HUES6 (cell line): ENCODE results near the gene PCNT.

ENCODE experiments used
- H3K27ac ChIP-seq: 2 replicates; pipeline ENCODE4 v1.7.0; 2013; ENCODE audit warnings: low read depth, mild to moderate bottlenecking, low read length, inconsistent platforms
- H3K27me3 ChIP-seq: 2 replicates; pipeline ENCODE4 v1.6.1; 2013; ENCODE audit warnings: low read length; ENCODE audit not compliant: control insufficient read depth, insufficient read depth
- H3K36me3 ChIP-seq: 2 replicates; pipeline ENCODE4 v1.6.1; 2013; ENCODE audit warnings: low read length; ENCODE audit not compliant: control insufficient read depth, insufficient read depth
- H3K4me1 ChIP-seq: 2 replicates; pipeline ENCODE4 v1.6.1; 2013; ENCODE audit warnings: low read length; ENCODE audit not compliant: control insufficient read depth, insufficient read depth
- H3K4me3 ChIP-seq: 2 replicates; pipeline ENCODE4 v1.5.1; 2013; ENCODE audit warnings: low read depth, low read length
- H3K9ac ChIP-seq: one replicate; pipeline ENCODE4 v1.6.1; 2013; ENCODE audit warnings: mild to moderate bottlenecking, low read length
- H3K9me3 ChIP-seq: 2 replicates; pipeline ENCODE4 v1.6.1; 2013; ENCODE audit warnings: low read depth, low read length; ENCODE audit not compliant: control insufficient read depth, insufficient read depth

Gene PCNT

DNA sequence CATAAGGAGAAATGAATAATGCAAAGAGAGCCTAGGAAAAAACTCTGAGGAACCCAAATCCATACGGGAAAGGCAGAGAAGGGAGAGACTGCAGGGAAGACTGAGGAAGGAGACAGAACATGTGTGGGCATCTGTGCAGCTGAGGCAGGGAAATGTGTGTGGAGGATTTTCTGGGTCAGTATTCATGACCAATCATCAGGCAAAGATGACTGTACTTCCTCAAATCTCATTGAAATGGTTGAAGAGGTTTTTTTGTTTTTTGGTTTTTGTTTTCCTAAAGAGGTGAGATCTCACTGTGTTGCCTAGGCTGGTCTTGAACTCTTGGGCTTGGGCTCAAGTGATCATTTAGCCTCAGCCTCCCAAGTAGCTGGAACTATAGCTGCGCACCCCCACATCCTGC lies 150.4 kb downstream of the PCNT start:
- no peaks in the 10 kb centered on the region for H3K4me1 ChIP-seq
- no peaks in the 10 kb centered on the region for H3K9me3 ChIP-seq
- H3K36me3 ChIP-seq: peaks cover 8% of the 10 kb centered on the region
- H3K27ac ChIP-seq: no peak overlapping the region
- H3K4me3 ChIP-seq: no peak overlapping the region
- H3K9ac ChIP-seq: no peak overlapping the region
- H3K27me3 ChIP-seq: no peaks in the 10 kb centered on the region

DNA sequence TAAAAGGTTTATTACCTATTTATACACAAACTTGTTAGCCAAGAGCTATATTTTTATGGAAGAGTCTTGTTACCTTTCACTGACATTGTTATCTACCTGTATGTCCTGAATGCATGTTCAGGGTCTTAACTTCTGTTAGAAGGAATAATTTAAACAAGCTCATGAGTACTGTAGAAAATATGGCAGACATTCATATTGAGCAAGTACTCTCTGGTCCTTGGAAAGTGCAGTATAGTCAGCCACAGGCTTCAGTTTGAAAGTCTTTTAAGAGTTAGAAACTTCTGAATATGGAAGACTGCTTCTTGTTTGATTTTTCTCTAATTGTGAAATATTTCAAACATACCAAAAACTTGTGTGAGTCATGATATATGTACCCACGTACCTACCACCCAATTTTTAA lies 151.3 kb downstream of the PCNT start:
- Histone ChIP-seq H3K9me3 (no peaks in the 10 kb centered on the region), H3K36me3 (peaks cover 4% of the 10 kb centered on the region; the same call in 1 of the 2 replicates), H3K4me1 (no peaks in the 10 kb centered on the region), H3K27ac (no peak overlapping the region), H3K27me3 (no peaks in the 10 kb centered on the region), H3K4me3 (no peak overlapping the region), H3K9ac (no peak overlapping the region)

DNA sequence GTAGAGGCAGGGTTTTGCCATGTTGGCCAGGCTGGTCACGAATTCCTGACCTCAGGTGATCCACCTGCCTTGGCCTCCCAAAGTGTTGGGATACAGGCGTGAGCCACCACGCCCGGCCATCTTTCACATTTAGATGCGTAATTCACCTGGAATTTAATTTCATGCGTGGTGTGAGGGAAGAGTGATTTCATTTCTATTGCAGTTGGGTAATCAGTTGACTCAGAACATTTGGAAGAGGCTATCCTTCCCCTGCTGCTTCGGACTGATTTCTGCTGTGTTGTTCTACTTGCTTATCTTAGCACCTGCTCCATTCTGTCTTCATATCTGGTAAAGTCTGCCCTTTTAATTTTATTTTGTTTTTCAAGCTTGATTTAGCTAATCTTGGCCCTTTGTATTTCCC lies 153.8 kb downstream of the PCNT start:
- Histone ChIP-seq H3K27me3 (no peaks in the 10 kb centered on the region), H3K27ac (no peak overlapping the region)

DNA sequence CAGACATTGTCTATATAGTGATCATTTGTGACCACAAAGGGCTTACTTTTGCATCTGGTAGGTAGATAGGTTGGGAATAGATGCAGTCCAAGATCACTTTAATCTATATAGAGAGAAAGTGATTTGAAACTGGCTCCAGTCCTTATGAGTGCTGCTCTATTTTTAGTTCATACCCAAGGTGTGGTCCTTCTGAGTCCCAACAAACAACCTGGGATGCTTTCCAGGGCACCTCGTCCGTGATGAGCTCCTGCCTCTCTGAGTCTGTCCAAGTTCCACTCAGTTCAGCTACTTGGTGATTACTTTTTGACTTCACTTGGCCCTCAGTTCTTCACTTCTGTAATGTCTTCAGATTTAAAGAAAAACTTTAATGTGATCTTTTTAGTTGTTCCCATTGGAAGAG lies 155.0 kb downstream of the PCNT start:
- Histone ChIP-seq H3K9me3 (no peaks in the 10 kb centered on the region), H3K4me1 (no peaks in the 10 kb centered on the region), H3K36me3 (peaks cover 4% of the 10 kb centered on the region; the same call in 1 of the 2 replicates), H3K27me3 (no peaks in the 10 kb centered on the region), H3K4me3 (no peak overlapping the region), H3K27ac (no peak overlapping the region), H3K9ac (no peak overlapping the region)

More for the DNA sequence above, 153.8 kb downstream of the PCNT start:
- Histone ChIP-seq H3K36me3 (peaks cover 4% of the 10 kb centered on the region; the same call in 1 of the 2 replicates), H3K4me1 (no peaks in the 10 kb centered on the region), H3K4me3 (no peak overlapping the region), H3K9ac (no peak overlapping the region), H3K9me3 (no peaks in the 10 kb centered on the region)

DNA sequence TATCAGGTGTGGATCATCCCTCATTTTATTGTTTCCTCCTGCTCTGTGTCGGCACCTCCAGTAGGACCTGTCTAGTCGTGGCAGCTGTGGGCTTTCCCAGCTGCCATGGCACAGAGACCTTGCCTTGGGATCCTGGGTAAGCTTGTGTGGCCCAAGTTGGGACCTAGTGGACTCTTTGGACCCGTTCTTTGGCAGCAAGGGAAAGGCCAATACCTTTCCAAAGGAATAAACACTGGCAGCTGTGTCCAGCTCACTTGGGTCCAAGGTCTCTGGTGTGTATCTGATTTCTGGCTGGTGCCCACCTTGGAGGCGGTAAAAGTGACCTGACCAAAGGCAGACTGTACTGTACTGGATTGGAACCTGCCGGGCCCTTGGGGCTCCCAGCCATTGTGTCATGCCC lies 156.5 kb downstream of the PCNT start:
- H3K9me3 ChIP-seq: no peaks in the 10 kb centered on the region
- H3K27me3 ChIP-seq: no peaks in the 10 kb centered on the region
- H3K4me3 ChIP-seq: no peak overlapping the region
- H3K27ac ChIP-seq: no peak overlapping the region
- H3K4me1 ChIP-seq: no peaks in the 10 kb centered on the region
- H3K36me3 ChIP-seq: no peaks in the 10 kb centered on the region
- no peak overlapping the region for H3K9ac ChIP-seq

DNA sequence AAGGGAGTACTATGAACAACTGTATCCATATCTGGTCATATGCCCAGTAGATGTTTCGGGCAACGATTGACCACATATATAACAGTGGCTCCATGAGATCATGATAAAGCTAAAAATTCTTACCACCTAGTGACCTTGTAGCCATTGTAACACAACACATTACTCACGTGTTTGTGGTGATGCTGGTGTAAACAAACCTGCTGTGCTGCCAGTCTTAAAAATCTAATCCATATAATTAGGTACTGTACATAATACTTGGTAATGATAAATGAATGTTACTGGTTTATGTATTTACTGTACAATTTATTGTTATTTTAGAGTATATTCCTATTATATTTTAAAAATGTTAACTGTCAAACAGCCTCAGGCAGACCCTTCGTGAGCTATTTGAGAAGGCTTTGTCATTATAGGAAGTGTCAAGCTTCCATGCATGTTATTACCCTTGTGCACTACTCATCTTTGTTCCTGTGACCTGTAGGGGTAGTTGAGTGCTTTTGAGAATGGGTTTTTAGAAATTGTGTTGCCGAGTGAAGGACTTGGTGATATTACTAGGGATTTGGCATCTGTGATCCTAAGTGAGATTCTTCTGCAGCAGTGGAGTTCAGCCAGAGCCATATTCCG lies 158.4 kb downstream of the PCNT start:
- H3K4me3 ChIP-seq: no peak overlapping the region
- no peaks in the 10 kb centered on the region for H3K27me3 ChIP-seq
- peaks cover 7% of the 10 kb centered on the region for H3K36me3 ChIP-seq
- H3K4me1 ChIP-seq: no peaks in the 10 kb centered on the region
- no peaks in the 10 kb centered on the region for H3K9me3 ChIP-seq
- H3K9ac ChIP-seq: no peak overlapping the region
- no peak overlapping the region for H3K27ac ChIP-seq

DNA sequence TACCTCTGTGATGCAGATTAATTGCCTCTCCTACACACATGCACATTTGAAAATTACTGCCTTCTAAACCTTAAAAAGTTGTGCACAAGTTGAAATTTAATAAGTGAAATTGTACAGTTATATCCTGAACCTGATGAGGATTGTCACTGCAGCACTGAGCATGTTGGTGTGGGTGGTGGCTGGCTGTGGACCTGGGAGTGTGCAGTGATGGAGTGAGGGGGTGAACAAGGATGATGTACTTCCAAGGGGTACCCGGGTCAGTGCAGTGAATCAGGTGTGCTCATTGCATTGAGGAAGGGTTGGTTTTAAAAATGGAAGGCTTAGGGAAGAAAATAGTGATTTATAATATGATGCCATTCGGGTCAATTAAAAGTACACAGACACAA lies 158.9 kb downstream of the PCNT start:
- Histone ChIP-seq H3K9me3 (no peaks in the 10 kb centered on the region), H3K36me3 (peaks cover 7% of the 10 kb centered on the region), H3K4me3 (no peak overlapping the region), H3K27ac (no peak overlapping the region), H3K4me1 (no peaks in the 10 kb centered on the region), H3K9ac (no peak overlapping the region), H3K27me3 (no peaks in the 10 kb centered on the region)

DNA sequence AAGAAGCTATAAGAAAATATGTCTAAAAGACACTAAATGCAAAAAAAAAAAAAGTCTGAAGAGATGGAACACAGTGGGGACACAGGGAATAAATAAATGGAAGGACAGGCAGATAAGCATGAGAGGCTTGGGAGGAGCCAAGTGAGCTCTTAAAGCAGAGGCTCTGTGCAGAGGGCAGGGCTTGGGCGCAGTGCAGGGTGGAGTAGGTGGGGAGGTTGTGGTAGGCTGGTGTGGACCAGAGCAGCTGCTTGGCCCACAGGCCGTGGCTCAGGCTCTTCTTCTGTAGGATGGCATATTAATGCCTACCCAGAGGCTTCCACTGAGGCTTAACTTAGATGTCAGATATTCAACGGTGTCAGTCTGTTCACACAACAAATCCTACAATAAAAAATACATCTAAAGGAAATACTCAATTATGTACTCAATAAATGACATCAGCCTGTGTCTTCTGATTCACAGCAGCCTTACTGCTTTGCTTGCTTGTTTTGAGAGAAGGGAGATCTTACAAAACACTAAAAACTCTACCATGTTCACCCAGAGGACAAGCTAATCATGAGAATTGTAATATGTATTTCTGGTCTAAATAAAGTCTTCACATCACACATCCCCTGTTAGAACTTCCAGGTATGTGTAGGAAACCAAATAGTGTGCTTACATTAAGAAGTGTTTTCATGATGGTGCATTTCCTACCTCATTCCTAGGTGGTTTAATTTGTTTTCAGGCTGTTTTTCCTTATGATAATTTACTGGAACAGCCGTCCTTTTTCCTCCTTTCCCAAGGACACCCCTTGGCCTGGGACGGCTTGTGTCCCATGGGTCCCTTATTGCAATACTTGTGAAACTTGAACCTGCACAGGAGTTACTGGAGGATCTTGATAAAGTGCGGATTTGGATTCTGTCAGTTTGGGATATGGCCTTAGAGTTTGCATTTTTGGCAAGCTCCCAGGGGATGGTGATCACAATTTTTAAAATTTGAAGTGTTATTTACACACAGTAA lies 159.6 kb downstream of the PCNT start:
- H3K27ac ChIP-seq: no peak overlapping the region
- no peaks in the 10 kb centered on the region for H3K4me1 ChIP-seq

DNA sequence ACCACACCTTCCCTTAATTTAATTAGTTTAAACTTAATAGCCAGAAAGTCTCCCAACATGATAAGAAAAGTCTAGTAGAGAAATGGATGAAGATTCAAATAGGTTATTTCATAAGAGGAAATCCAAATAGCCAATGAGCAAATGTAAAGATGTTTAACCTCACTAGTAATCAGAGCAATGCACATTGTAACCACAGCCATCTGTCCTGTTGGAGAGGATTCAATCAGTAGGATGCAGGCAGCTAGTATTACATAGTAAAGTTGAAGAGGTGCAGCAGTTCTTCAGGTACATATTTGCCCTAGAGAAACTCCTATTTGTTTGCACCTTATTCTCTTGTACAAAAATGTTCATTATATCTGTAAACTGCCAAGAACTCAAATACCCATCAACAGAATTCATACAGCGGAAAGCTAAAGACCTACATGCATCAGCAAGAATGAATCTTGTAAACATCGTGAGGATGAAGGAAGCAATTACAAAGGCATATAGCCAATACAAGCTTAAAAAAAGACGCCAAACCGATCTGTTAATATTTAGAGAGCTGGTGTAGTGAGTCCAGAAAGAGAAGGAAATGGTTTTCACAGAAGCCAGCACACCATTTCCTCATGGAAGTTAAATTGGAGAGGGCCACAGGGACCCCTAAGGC lies 162.6 kb downstream of the PCNT start:
- no peak overlapping the region for H3K27ac ChIP-seq
- H3K9me3 ChIP-seq: no peaks in the 10 kb centered on the region
- no peak overlapping the region for H3K4me3 ChIP-seq
- H3K9ac ChIP-seq: no peak overlapping the region
- H3K36me3 ChIP-seq: peaks cover 20% of the 10 kb centered on the region
- no peaks in the 10 kb centered on the region for H3K27me3 ChIP-seq
- no peaks in the 10 kb centered on the region for H3K4me1 ChIP-seq

More for the DNA sequence above, 159.6 kb downstream of the PCNT start:
- Histone ChIP-seq H3K9ac (no peak overlapping the region), H3K4me3 (no peak overlapping the region), H3K27me3 (no peaks in the 10 kb centered on the region), H3K36me3 (peaks cover 11% of the 10 kb centered on the region), H3K9me3 (no peaks in the 10 kb centered on the region)

DNA sequence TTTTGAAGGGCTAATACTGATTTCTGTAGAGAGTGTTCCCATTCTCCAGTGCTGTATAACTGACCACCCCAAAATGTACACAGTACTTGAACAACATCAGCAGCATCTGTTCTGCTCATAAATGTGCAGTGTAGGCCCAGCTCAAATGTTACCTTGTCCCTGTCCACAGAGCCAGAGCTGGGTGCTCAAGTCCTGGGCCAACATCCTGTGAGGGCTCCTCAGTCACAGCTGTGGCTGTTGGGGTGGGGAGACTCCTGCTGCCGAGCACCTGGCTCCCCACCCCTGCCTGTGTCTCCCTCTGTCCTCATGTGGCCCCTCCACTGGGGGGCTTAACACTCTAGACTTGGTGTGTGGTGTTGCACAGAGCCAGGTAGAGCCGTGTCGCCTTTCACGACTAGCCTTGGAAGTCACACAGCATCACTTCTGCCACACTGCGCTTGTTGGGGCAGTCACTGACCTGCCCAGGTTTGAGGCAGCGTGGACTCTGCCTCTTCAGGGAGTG lies 165.3 kb downstream of the PCNT start:
- Histone ChIP-seq H3K9ac (no peak overlapping the region), H3K27ac (no peak overlapping the region)

DNA sequence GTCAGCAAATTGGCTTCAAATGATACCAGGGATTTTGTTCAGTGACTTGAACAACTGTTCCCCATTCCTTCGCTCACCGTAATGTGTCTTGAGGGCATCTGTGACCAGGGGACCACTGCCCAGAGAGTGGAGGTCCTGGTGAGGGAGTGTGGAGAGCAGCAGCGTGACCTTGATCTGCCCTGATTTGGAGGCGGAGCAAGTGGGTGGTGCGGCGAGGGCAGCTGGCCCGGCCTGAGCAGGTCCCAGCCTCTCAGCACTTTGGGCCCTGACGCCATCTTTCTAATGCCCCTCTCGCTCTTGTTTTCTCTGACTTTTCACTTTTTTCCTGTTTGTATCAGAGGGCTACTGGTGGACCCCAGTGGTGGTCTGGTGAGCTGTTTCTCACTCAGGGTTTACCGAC lies 165.8 kb downstream of the PCNT start:
- Histone ChIP-seq H3K27ac (no peak overlapping the region), H3K27me3 (no peaks in the 10 kb centered on the region), H3K9ac (no peak overlapping the region)

More for the DNA sequence above, 165.3 kb downstream of the PCNT start:
- Histone ChIP-seq H3K4me1 (no peaks in the 10 kb centered on the region), H3K27me3 (no peaks in the 10 kb centered on the region), H3K9me3 (no peaks in the 10 kb centered on the region), H3K4me3 (no peak overlapping the region), H3K36me3 (peaks cover 26% of the 10 kb centered on the region)

More for the DNA sequence above, 165.8 kb downstream of the PCNT start:
- H3K36me3 ChIP-seq: peaks cover 28% of the 10 kb centered on the region
- H3K4me1 ChIP-seq: no peaks in the 10 kb centered on the region
- H3K4me3 ChIP-seq: no peak overlapping the region
- H3K9me3 ChIP-seq: no peaks in the 10 kb centered on the region
